GM23338 (cell line): ENCODE results near the gene LRRC40. TPM values are rescaled to one million over a fixed set of nuclear protein-coding genes. Genes with fewer than 3 reads are reported as not detected.

Source experiments
- ATAC-seq: fragments of 200-7000 bp; cut with Tn5 transposase; 3 replicates; pipeline ENCODE4 v1.9.1; 2020
- DNase-seq: peaks from one replicate; pipeline ENCODE4 v3.0.0-alpha.2; 2015; ENCODE audit warnings: low spot score
- H2AFZ ChIP-seq: fragments of 200-600 bp; sonication (generic); 2 replicates; pipeline ENCODE4 v1.8.0; 2016; ENCODE audit warnings: antibody characterized with exemption, mild to moderate bottlenecking, moderate library complexity
- H3F3A ChIP-seq: fragments of 200-600 bp; sonication (generic); replicated peaks from 2 replicates; pipeline ENCODE4 v1.8.0; 2017; ENCODE audit warnings: antibody characterized with exemption, mixed run types, low read depth
- H3K27ac ChIP-seq: fragments of 200-600 bp; sonication (generic); 2 replicates; pipeline ENCODE4 v1.6.1; 2016; ENCODE audit warnings: low read depth
- H3K27me3 ChIP-seq: fragments of 200-600 bp; sonication (generic); 2 replicates; pipeline ENCODE4 v1.8.0; 2016; ENCODE audit warnings: mild to moderate bottlenecking, mixed run types, moderate library complexity; ENCODE audit not compliant: insufficient read depth
- H3K36me3 ChIP-seq: fragments of 200-600 bp; sonication (generic); 2 replicates; pipeline ENCODE4 v1.8.0; 2016; ENCODE audit warnings: mild to moderate bottlenecking; ENCODE audit not compliant: insufficient read depth
- H3K4me1 ChIP-seq: fragments of 200-600 bp; sonication (generic); 2 replicates; pipeline ENCODE4 v1.8.0; 2016; ENCODE audit warnings: mild to moderate bottlenecking, moderate library complexity; ENCODE audit not compliant: insufficient read depth
- H3K4me2 ChIP-seq: fragments of 200-600 bp; sonication (generic); 2 replicates; pipeline ENCODE4 v1.7.1; 2017; ENCODE audit warnings: mixed run types
- H3K4me3 ChIP-seq: fragments of 200-600 bp; sonication (generic); 2 replicates; pipeline ENCODE4 v1.6.1; 2016; ENCODE audit warnings: mixed run types
- H3K79me2 ChIP-seq: fragments of 200-600 bp; sonication (generic); replicated peaks from 2 replicates; pipeline ENCODE4 v1.8.0; 2017; ENCODE audit warnings: mild to moderate bottlenecking; ENCODE audit not compliant: insufficient read depth
- H3K9me2 ChIP-seq: fragments of 200-600 bp; sonication (generic); 2 replicates; pipeline ENCODE4 v1.8.0; 2017; ENCODE audit not compliant: insufficient read depth
- H4K20me1 ChIP-seq: fragments of 200-600 bp; sonication (generic); replicated peaks from 2 replicates; pipeline ENCODE4 v1.8.0; 2017; ENCODE audit warnings: mild to moderate bottlenecking; ENCODE audit not compliant: insufficient read depth
- H3K27ac Mint-ChIP-seq: 2 replicates; pipeline ENCODE4 v1.8.0; 2020; ENCODE audit warnings: inconsistent platforms, mild to moderate bottlenecking, moderate library complexity, mixed read lengths
- H3K27me3 Mint-ChIP-seq: 3 replicates; pipeline ENCODE4 v1.8.0; 2022; ENCODE audit warnings: low read depth, mild to moderate bottlenecking, moderate library complexity, mixed read lengths, inconsistent platforms; ENCODE audit not compliant: insufficient read depth, poor library complexity
- H3K36me3 Mint-ChIP-seq: 3 replicates; pipeline ENCODE4 v1.8.0; 2021; ENCODE audit warnings: low read depth, mild to moderate bottlenecking, inconsistent platforms, moderate library complexity, mixed read lengths
- H3K4me1 Mint-ChIP-seq: 3 replicates; pipeline ENCODE4 v1.8.0; 2020; ENCODE audit warnings: mild to moderate bottlenecking, inconsistent platforms, mixed read lengths
- H3K4me3 Mint-ChIP-seq: 3 replicates; pipeline ENCODE4 v1.8.0; 2021; ENCODE audit warnings: moderate library complexity, mild to moderate bottlenecking, inconsistent platforms, mixed read lengths
- H3K9me3 Mint-ChIP-seq: 3 replicates; pipeline ENCODE4 v1.8.0; 2020; ENCODE audit warnings: moderate library complexity, mild to moderate bottlenecking, inconsistent platforms, mixed read lengths
- EZH2 ChIP-seq: fragments of 200-600 bp; sonication (generic); IDR thresholded peaks from one replicate; pipeline ENCODE4 v1.8.0; 2017; ENCODE audit warnings: antibody characterized with exemption, mild to moderate bottlenecking, low read depth; ENCODE audit not compliant: unreplicated experiment
- JUNB ChIP-seq: IDR thresholded peaks from one replicate; pipeline ENCODE4 v1.6.1; 2016; ENCODE audit warnings: antibody characterized with exemption; ENCODE audit not compliant: unreplicated experiment
- POLR2AphosphoS5 ChIP-seq: IDR thresholded peaks from 2 replicates; pipeline ENCODE4 v1.6.1; 2016; ENCODE audit warnings: antibody characterized with exemption, low read depth
- STAT1 ChIP-seq: IDR thresholded peaks from one replicate; pipeline ENCODE4 v1.6.1; 2016; ENCODE audit warnings: antibody characterized with exemption; ENCODE audit not compliant: unreplicated experiment
- ZNF331 ChIP-seq: fragments of 250-450 bp; sonication (Bioruptor Pico); IDR thresholded peaks from 2 replicates; pipeline ENCODE4 v1.5.0; 2020; ENCODE audit warnings: low read depth, mild to moderate bottlenecking, moderate library complexity
- polyA plus RNA-seq: library from polyadenylated mRNA; unstranded; fragments of >200 nt; fragmentation: Nextera tagmentation; extraction: Ambion mirVana; gene quantifications from 2 replicates; pipeline ENCODE4 v1.2.1, GENCODE V29; 2016
- total RNA-seq: library from RNA; depleted of rRNA; stranded (reverse); fragments of >200 nt; shearing (Covaris generic); gene quantifications from 2 replicates; pipeline ENCODE4 v1.2.3, GENCODE V29; 2014
- TF ChIP-seq, protein P1 (sequence below): IDR thresholded peaks from one replicate; pipeline ENCODE4 v1.6.1; 2018; ENCODE audit warnings: antibody characterized with exemption; ENCODE audit not compliant: unreplicated experiment
- TF ChIP-seq, protein P2 (sequence below): IDR thresholded peaks from 2 replicates; pipeline ENCODE4 v1.6.1; 2016; ENCODE audit warnings: antibody characterized with exemption
- TF ChIP-seq, protein P3 (sequence below): fragments of 250-450 bp; sonication (Bioruptor Pico); IDR thresholded peaks from 2 replicates; pipeline ENCODE4 v1.5.0; 2020; ENCODE audit warnings: mild to moderate bottlenecking, moderate library complexity

Gene LRRC40
- total and polyA plus RNA-seq, 2 experiments from 2014 or later = 33.9 to 50.5 TPM

DNA sequence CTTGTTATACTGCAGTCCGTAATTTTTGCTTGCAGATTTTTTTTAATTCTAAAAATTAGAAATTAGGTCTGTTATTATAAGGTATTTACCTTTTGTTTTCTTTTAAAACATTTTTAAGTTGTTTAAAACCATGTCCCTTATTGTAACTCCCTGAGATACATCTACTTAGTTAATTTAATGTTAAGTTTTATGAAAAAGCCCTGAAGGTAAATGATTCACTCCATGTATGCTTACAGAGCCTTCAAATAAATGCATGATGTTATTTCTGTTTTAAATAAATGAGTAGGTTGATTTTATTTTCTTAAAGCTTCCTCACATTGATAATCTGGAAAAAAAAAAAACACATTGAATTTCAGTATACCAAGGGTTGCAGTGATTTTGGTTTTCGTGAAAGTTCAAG is 23.3 kb upstream of the LRRC40 start:
- Histone ChIP-seq H3K36me3 (peaks cover 59% of the 10 kb centered on the region), H3K4me2 (no peak overlapping the region), H3K9me2 (no peaks in the 10 kb centered on the region), H3K4me1 (no peaks in the 10 kb centered on the region; the same call in 1 of the 2 replicates), H3K27ac (no peak overlapping the region), H3K79me2 (peaks cover 67% of the 10 kb centered on the region), H3K4me3 (no peak overlapping the region), H4K20me1 (no peaks in the 10 kb centered on the region; the same call in none of the 2 replicates), H2AFZ (no peak overlapping the region), H3K27me3 (no peaks in the 10 kb centered on the region), H3F3A (no peaks in the 10 kb centered on the region)
- H3K9me3 Mint-ChIP-seq = no peaks in the 10 kb centered on the region
- H3K4me3 Mint-ChIP-seq = no peak overlapping the region
- DNase-seq (no peak), ATAC-seq (no peak)
- peaks cover 18% of the 10 kb centered on the region; the same call in 2 of the 3 replicates for H3K4me1 Mint-ChIP-seq
- H3K36me3 Mint-ChIP-seq = peaks cover 75% of the 10 kb centered on the region
- no peaks in the 10 kb centered on the region for H3K27me3 Mint-ChIP-seq
- no peak for TF ChIP-seq STAT1
- TF ChIP-seq EZH2 = no peak
- no peak for TF ChIP-seq ZNF331
- TF ChIP-seq, protein P1, sequence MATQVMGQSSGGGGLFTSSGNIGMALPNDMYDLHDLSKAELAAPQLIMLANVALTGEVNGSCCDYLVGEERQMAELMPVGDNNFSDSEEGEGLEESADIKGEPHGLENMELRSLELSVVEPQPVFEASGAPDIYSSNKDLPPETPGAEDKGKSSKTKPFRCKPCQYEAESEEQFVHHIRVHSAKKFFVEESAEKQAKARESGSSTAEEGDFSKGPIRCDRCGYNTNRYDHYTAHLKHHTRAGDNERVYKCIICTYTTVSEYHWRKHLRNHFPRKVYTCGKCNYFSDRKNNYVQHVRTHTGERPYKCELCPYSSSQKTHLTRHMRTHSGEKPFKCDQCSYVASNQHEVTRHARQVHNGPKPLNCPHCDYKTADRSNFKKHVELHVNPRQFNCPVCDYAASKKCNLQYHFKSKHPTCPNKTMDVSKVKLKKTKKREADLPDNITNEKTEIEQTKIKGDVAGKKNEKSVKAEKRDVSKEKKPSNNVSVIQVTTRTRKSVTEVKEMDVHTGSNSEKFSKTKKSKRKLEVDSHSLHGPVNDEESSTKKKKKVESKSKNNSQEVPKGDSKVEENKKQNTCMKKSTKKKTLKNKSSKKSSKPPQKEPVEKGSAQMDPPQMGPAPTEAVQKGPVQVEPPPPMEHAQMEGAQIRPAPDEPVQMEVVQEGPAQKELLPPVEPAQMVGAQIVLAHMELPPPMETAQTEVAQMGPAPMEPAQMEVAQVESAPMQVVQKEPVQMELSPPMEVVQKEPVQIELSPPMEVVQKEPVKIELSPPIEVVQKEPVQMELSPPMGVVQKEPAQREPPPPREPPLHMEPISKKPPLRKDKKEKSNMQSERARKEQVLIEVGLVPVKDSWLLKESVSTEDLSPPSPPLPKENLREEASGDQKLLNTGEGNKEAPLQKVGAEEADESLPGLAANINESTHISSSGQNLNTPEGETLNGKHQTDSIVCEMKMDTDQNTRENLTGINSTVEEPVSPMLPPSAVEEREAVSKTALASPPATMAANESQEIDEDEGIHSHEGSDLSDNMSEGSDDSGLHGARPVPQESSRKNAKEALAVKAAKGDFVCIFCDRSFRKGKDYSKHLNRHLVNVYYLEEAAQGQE = no peak
- H3K27ac Mint-ChIP-seq = no peak overlapping the region

DNA sequence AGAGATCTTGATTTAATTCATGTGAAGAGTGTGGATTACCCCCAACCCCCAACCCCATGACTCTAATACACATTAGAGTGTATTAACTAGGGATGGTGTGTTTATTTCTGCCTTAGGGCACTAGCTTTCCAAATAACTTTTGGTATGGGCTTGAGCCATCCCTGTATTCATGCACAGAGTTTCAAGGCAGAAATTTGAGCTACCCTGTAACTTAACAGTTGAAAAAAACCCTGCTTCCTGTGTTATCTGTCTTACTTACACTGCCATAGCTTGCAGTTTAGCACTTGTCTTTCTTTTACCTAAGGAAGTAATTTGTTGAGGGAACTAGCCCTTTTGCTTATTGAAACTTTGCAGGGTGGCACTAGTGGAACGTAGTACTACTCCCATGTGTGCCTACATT is 22.1 kb upstream of the LRRC40 start:
- ATAC-seq (no peak), DNase-seq (no peak)
- H3K9me2 ChIP-seq = no peaks in the 10 kb centered on the region
- no peak overlapping the region for H3K4me3 ChIP-seq
- H3F3A ChIP-seq = no peaks in the 10 kb centered on the region
- H4K20me1 ChIP-seq = peaks cover 8% of the 10 kb centered on the region
- no peak overlapping the region for H2AFZ ChIP-seq
- peaks cover 6% of the 10 kb centered on the region; the same call in 1 of the 2 replicates for H3K4me1 ChIP-seq
- Mint-ChIP-seq H3K36me3 (peaks cover 74% of the 10 kb centered on the region), H3K27me3 (no peaks in the 10 kb centered on the region), H3K9me3 (no peaks in the 10 kb centered on the region), H3K4me3 (no peak overlapping the region), H3K27ac (no peak overlapping the region), H3K4me1 (peaks cover 27% of the 10 kb centered on the region; the same call in 2 of the 3 replicates)
- no peaks in the 10 kb centered on the region for H3K27me3 ChIP-seq
- H3K27ac ChIP-seq = no peak overlapping the region
- peaks cover 79% of the 10 kb centered on the region for H3K79me2 ChIP-seq
- H3K36me3 ChIP-seq = peaks cover 48% of the 10 kb centered on the region
- no peak overlapping the region for H3K4me2 ChIP-seq
- TF ChIP-seq, protein P2, sequence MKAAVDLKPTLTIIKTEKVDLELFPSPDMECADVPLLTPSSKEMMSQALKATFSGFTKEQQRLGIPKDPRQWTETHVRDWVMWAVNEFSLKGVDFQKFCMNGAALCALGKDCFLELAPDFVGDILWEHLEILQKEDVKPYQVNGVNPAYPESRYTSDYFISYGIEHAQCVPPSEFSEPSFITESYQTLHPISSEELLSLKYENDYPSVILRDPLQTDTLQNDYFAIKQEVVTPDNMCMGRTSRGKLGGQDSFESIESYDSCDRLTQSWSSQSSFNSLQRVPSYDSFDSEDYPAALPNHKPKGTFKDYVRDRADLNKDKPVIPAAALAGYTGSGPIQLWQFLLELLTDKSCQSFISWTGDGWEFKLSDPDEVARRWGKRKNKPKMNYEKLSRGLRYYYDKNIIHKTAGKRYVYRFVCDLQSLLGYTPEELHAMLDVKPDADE = no peak
- TF ChIP-seq, protein P3, sequence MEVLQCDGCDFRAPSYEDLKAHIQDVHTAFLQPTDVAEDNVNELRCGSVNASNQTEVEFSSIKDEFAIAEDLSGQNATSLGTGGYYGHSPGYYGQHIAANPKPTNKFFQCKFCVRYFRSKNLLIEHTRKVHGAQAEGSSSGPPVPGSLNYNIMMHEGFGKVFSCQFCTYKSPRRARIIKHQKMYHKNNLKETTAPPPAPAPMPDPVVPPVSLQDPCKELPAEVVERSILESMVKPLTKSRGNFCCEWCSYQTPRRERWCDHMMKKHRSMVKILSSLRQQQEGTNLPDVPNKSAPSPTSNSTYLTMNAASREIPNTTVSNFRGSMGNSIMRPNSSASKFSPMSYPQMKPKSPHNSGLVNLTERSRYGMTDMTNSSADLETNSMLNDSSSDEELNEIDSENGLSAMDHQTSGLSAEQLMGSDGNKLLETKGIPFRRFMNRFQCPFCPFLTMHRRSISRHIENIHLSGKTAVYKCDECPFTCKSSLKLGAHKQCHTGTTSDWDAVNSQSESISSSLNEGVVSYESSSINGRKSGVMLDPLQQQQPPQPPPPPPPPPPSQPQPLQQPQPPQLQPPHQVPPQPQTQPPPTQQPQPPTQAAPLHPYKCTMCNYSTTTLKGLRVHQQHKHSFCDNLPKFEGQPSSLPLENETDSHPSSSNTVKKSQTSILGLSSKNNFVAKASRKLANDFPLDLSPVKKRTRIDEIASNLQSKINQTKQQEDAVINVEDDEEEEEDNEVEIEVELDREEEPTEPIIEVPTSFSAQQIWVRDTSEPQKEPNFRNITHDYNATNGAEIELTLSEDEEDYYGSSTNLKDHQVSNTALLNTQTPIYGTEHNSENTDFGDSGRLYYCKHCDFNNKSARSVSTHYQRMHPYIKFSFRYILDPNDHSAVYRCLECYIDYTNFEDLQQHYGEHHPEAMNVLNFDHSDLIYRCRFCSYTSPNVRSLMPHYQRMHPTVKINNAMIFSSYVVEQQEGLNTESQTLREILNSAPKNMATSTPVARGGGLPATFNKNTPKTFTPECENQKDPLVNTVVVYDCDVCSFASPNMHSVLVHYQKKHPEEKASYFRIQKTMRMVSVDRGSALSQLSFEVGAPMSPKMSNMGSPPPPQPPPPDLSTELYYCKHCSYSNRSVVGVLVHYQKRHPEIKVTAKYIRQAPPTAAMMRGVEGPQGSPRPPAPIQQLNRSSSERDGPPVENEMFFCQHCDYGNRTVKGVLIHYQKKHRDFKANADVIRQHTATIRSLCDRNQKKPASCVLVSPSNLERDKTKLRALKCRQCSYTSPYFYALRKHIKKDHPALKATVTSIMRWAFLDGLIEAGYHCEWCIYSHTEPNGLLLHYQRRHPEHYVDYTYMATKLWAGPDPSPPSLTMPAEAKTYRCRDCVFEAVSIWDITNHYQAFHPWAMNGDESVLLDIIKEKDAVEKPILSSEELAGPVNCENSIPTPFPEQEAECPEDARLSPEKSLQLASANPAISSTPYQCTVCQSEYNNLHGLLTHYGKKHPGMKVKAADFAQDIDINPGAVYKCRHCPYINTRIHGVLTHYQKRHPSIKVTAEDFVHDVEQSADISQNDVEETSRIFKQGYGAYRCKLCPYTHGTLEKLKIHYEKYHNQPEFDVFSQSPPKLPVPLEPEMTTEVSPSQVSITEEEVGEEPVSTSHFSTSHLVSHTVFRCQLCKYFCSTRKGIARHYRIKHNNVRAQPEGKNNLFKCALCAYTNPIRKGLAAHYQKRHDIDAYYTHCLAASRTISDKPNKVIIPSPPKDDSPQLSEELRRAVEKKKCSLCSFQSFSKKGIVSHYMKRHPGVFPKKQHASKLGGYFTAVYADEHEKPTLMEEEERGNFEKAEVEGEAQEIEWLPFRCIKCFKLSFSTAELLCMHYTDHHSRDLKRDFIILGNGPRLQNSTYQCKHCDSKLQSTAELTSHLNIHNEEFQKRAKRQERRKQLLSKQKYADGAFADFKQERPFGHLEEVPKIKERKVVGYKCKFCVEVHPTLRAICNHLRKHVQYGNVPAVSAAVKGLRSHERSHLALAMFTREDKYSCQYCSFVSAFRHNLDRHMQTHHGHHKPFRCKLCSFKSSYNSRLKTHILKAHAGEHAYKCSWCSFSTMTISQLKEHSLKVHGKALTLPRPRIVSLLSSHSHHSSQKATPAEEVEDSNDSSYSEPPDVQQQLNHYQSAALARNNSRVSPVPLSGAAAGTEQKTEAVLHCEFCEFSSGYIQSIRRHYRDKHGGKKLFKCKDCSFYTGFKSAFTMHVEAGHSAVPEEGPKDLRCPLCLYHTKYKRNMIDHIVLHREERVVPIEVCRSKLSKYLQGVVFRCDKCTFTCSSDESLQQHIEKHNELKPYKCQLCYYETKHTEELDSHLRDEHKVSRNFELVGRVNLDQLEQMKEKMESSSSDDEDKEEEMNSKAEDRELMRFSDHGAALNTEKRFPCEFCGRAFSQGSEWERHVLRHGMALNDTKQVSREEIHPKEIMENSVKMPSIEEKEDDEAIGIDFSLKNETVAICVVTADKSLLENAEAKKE (CRISPR knock-in tag) = no peak
- no peak for TF ChIP-seq POLR2AphosphoS5
- TF ChIP-seq JUNB = no peak
